Measurements from ENCODE around the gene SCN5A.

SCN5A gene

DNA sequence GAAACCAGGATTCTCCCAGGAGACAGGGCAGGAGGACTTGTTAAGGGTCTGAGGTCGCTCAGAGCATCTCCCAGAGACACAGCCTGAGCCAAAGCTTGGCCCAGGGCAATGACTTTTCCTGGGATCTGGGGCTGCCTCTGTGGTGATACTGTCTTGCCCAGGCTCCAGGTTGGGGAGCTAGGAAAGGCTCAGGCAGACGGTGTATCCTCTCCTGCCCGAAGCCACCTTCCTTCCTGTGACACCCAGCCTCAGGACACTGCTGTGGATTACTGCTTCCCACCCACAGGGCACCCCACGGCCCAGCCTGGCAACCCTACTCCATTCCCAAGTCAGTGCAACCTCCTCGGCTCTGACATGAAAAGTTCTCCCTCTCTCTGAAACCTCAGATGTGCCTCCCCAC is 31.9 kb downstream of the SCN5A start:
- DNase-seq = no peak

GRCh38 chr3:38617137-38617536 is 32.4 kb downstream of the SCN5A start:
- DNase-seq = no peak

DNA sequence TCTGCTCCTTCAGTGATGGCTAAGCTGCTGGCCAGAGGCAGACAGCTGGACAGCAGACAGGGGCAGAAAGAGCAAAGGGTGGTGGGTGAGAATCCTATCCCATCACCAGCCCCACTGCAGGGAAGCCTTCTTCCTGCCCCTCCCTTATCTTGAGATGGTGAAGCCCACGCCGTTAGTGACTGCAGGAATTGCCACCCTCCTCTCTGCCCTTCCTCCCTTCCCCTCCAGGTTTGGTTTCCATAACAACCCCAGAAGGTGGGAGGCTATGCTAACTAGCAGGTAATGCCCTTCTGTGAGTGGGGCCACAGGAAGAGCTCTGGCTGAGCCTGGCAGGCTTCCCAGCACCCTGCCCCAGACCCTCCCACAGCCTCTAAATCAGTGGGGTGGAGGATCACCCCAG is 32.8 kb downstream of the SCN5A start:
- DNase-seq = no peak

- DNase-seq = no peak
Measured at GRCh38 chr3:38616111-38616510, 33.4 kb downstream of the SCN5A start.

GRCh38 chr3:38614651-38615352 is 34.7 kb downstream of the SCN5A start:
- no peak for DNase-seq

DNA sequence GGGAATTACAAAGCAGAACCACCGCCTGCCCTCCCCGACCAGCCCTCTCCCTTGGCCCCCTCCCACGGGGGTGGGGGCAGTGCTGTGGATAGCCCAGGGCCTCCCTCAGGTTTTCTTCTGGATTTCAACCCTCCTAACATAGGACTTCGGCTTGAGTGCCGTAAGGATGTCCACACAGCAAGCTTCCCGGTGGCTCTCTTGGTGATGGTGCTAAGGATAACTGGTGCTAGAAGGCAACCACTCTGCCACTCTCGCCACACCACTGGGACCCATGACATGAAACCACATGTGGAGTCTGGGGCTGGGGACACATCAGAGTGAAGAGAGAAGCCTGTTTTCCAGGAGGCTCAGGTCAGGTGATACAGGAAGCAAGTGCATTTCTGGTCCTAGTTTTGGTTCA is 35.4 kb downstream of the SCN5A start:
- no peak for DNase-seq

DNA sequence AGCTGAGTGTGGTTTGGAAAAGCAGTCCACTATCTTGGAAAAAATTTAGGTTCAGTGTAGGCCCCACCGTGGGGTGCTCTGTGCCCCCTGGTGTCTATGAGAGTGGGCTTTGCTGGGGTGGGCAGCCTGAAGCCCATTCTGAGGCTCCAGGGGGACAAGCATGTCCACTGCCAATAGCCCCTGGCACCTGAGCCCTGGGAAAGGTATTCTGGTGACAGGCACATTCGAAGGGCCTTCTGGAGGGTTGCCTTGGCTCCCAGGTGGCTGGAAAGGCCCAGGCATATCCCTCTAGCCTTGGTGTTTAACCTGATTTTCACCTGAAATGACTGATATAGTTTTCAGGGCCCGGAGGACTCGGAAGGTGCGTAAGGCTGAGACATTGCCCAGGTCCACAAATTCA is 36.1 kb downstream of the SCN5A start:
- DNase-seq = no peak

GRCh38 chr3:38611866-38612265 is 37.6 kb downstream of the SCN5A start:
- DNase-seq = no peak

DNA sequence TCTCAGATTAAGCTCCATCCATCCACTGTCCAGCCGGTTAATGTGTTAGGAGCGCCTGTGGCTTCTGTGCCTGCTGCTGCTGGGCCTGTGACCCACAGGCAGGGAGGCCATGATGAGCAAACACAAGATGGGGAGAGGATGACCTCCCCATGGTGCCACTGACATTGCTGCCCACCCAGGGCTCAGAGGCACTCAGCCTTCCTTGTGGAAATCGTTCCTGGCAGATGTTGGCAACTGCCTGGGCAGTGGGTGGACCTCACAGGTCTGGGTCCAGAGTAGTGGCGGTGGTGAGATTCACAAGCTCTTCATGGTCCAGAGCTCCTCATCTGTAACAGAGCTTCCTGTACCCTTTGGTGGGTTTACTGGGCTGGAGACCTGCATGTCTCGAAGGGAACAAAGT is 38.6 kb downstream of the SCN5A start:
- no peak for DNase-seq

DNA sequence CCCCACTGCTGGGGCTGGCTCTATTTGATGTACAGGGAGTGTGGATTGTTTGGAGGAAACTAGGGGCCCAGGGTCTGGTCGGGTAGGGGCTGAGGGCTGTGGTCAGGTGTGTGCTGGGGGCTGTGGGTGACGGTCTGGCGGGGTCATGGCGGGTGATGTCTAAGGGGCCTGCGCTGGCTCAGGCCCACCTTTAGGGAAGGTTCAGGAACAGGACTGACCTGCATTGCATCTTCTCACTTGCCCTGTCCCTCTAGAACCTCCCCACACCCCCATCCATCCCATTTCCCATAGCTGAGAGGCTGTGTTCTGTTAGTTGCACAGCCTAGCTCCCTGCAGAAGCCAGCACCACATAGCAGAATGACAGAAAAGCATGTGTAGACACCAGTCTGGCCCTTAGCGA is 39.1 kb downstream of the SCN5A start:
- no peak for DNase-seq

DNA sequence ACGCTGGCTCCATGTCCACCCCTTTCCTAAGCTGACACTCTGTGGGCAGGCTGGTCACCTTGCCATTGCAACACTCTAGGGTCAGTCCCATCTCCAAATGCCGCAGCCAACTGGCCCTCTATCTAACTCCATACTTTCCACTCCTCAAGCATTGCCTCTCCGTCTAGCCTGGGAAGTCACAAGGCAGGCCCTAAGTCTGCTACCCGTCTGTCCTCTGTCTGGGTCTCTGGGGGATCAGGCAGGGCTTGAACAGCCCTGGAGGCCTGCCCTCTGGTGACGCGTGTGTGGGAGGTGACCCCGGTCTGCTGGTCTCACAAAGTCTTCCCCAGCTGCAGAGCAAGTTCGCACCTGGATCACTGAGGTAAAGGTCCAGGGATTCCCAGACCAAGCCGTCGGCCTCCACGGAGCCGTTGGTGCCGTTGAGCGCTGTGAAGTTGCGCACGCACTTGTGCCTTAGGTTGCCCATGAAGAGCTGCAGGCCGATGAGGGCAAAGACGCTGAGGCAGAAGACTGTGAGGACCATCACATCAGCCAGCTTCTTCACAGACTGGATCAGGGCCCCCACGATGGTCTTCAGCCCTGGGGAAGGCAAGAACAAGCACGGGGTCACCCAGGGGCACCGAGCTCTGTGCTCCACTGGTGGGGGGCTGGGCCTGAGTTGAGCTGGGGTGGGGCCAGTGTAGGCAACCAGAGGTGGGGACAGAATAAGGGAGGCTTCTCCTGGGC is 39.9 kb downstream of the SCN5A start:
- DNase-seq = no peak

DNA sequence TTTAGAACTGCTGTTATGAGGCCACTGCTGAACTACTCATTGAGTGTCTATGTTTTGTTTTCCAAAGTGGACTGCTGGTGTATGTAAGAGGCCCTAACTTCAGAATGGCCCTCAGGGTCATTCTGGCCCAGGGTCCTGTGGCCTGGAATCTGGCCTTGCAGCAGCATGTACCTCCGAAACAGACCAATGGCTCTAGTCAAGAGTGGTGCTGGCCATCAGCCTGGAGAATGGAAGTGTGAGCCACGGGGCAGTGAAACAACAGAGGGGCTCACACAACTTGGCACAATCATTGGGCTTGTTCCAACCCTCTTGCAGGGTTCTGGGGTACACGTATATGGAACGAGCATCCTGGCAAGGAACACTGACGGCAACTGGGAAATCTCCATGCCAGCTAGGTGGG is 40.5 kb downstream of the SCN5A start:
- DNase-seq = no peak

- no peak for DNase-seq
Measured at GRCh38 chr3:38608086-38608775, 41.3 kb downstream of the SCN5A start.

DNA sequence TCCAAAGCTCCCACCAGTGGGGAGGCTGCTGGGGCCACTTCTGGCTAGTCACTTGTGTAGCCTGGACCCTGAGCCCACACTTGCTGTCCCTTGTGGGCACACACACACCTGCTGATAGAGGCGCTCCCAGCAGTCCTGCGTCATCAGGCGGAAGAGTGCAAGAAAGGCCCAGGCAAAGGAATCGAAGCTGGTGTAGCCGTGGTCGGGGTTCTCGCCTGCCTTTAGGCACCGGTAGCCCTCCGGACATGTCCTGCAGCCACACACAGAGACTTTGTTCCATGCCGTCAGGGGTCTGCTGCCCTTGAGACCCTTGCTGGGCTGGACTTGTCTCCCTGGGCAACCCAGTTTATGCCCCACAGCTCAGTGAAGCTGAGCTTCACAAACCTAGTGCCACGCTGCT is 42.9 kb downstream of the SCN5A start:
- no peak for DNase-seq

DNA sequence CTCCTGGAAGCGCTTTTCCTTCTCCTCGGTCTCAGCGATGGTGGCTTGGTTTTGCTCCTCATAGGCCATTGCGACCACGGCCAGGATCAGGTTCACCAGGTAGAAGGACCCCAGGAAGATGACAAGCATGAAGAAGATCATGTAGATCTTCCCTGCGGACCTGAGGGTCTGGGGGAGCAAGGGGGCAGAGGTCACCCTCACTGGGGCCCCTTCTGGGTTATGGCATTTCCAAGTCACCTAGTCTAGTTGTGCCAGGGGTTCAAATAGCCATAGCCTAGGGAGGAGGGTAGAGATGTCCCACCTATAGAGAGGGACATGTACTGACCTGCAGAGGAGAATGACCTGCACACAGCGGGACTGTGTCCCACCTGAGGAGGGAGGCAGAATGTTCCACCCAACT is 43.5 kb downstream of the SCN5A start:
- no peak for DNase-seq

GRCh38 chr3:38604246-38604645 is 45.2 kb downstream of the SCN5A start:
- DNase-seq = no peak

DNA sequence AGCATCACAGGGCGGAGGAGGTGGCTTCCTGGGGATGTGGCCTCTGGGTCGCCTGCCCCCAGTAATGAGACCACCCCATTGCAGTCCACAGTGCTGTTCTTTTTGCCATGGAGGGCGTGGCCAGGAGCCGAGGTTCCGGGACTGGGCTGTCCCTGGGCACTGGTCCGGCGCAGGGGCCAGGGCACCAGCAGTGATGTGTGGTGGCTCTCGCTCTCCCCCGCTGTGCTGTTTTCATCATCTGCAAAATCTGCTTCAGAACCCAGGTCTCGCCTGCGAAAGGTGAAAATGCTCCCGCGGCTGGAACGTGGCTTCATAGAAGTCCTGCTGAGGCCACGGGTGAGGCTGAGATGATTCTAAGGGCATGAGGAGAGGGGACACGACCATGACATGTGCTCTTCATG is 45.8 kb downstream of the SCN5A start:
- no peak for DNase-seq

DNA sequence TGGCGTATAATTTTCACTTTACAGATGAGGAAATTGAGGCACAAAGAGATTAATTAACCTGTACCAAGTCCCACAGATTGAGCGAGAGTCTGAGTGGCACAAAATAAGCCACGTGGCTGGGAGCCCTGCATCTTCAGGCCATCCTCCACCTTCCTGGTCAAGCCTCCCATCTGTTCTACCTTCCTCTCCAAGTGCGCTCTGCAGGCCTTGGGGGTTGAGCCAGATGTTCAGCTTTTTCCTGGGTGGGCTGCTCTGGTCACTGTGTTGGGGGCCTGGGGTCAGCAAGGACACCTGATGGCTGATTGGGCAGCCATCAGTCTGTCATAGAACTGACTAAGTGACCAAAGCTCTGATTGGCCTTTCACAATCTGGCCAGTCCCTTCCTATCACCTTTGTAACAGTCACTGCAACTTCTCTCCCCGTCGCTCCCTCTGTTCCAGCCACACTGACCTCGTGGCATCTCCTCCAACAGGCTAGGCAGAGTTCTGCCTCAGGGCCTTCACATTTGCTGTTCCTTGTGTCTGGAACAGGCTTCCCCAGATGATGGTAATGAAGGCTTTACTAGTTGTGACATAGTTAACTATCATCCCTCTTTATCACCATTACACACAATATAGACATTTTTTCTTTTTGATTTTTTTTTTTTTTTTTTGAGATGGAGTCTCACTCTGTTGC is 46.8 kb downstream of the SCN5A start:
- DNase-seq = no peak

GRCh38 chr3:38601956-38602550 is 47.4 kb downstream of the SCN5A start:
- DNase-seq = no peak

- no peak for DNase-seq
Measured at GRCh38 chr3:38600551-38600950, 48.9 kb downstream of the SCN5A start.

GRCh38 chr3:38599886-38600285 is 49.6 kb downstream of the SCN5A start:
- DNase-seq = no peak

GRCh38 chr3:38598791-38599190 is 50.7 kb downstream of the SCN5A start:
- no peak for DNase-seq

DNA sequence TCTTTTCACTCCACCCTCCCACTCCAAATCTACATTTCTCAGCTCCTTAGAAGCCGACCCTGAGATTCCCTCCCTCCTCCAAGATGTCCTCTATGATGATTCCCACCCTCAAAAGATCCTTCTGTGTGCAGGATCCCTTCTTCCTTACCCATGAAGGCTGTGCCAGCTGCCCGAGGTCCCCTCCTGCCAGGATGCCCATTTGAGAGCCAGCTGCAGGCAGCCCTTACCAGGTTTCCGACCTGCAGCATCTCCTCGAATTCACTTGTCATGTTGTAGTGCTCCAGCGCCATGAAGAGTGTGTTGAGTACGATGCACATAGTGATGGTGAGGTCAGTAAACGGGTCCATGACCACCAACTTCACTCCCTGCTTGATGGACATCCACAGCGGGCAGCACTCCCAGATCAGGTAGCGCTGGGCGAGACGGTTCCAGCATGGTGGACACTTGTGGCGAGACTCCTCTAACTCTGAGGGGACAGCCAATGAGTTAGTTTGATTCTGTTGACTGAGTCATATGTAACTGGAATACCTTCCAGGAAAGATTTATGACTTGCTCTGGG is 51.9 kb downstream of the SCN5A start:
- DNase-seq = no peak

Measured in NCI-H226 (cell line).